Measurements from ENCODE around the gene THSD1. TPM values are rescaled to one million over a fixed set of nuclear protein-coding genes. Genes with fewer than 3 reads are reported as not detected.
A peak's percentile ranks its signal among the peaks of the same experiment; 100 is the strongest.

Gene THSD1
- polyA plus RNA-seq, 1 donor (not counting 4 experiments of a cell fraction or from before 2014, with no cell fraction given): 9.2 TPM

DNA sequence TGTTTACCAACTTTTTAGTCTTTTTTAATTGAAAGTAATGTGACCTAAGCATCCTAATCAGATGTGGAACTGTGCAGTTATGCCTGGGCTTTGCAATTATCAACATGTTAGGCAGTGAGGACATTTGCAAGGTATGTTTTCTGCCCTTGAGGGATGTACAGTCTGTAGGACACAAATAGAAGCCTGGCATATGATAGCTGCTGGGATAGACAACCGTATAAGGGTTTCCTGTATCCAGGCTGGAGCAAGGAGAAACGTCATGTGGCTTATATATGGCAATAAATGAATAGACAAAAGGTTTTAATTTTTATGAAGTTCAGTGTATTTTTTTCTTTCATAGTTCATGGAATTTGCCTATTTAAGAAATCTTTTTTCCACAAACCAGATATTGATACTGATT lies 46.5 kb upstream of the THSD1 start:
- no peak for FAIRE-seq
- dilution Hi-C loops (cut with MboI; ENCODE audit: extremely low pct_ligation_motif_present, low sequenced_read_pairs): no loop called here

DNA sequence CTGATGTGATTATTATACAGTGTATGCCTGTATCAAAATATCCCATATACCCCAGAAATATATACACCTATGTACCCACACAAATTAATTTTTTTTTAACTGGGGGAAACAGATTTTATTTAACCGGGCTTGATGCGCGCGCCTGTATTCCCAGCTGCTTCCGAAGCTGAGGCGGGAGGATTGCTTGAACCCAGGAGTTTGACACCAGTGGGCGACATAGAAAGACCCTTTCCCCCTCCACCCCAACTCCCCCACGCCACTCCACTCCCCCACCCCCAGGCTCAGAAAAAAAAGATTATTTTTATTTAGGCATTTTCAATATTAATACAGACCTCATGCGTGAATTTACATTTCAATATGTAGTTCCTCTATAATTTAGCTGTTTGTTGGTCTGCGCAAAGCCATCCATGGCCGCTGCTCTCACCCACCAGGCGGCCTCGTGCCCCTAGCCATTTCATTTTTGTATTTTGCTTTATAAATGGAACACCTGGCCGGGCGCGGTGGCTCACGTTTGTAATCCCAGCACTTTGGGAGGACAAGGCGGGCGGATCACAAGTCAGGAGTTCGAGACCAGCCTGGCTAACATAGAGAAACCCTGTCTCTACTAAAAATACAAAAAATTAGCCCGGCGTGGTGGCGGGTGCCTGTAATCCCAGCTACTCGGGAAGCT lies 45.3 kb upstream of the THSD1 start:
- TF ChIP-seq, protein P1, sequence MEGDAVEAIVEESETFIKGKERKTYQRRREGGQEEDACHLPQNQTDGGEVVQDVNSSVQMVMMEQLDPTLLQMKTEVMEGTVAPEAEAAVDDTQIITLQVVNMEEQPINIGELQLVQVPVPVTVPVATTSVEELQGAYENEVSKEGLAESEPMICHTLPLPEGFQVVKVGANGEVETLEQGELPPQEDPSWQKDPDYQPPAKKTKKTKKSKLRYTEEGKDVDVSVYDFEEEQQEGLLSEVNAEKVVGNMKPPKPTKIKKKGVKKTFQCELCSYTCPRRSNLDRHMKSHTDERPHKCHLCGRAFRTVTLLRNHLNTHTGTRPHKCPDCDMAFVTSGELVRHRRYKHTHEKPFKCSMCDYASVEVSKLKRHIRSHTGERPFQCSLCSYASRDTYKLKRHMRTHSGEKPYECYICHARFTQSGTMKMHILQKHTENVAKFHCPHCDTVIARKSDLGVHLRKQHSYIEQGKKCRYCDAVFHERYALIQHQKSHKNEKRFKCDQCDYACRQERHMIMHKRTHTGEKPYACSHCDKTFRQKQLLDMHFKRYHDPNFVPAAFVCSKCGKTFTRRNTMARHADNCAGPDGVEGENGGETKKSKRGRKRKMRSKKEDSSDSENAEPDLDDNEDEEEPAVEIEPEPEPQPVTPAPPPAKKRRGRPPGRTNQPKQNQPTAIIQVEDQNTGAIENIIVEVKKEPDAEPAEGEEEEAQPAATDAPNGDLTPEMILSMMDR (optimal IDR thresholded peaks at IDR 0.05 in 1 of 3, IDR thresholded peaks at IDR 0.05 in 1 of 3, conservative IDR thresholded peaks at IDR 0.05 in 1 of 3; ENCODE audit: extremely low read depth in 1 of 3, insufficient read depth in 2 of 3, low read length in 3 of 3): no peak
- no peak for TF ChIP-seq EZH2 (IDR thresholded peaks at IDR 0.05; ENCODE audit: low read length)
- Histone ChIP-seq H3K4me3 (ENCODE audit: control insufficient read depth in 2 of 3, extremely low read depth in 1 of 3, insufficient read depth in 2 of 3, low read depth in 1 of 3, low read length in 3 of 3) (no peak overlapping the region), H3K4me1 (ENCODE audit: control insufficient read depth, extremely low read depth, insufficient read depth, low read length) (peaks cover 44% of the 10 kb centered on the region), H3K36me3 (ENCODE audit: control insufficient read depth in 2 of 2, extremely low read depth in 1 of 2, insufficient read depth in 2 of 2, low read length in 2 of 2) (no peaks in the 10 kb centered on the region), H3K27ac (ENCODE audit: control insufficient read depth, insufficient read depth, low read length) (no peak overlapping the region), H4K20me1 (ENCODE audit: control insufficient read depth, extremely low read depth, insufficient read depth, low read length) (no peaks in the 10 kb centered on the region), H3K4me2 (ENCODE audit: control insufficient read depth, extremely low read depth, insufficient read depth, low read depth, low read length) (peak overlapping the region; percentile 79), H3K9me1 (ENCODE audit: control insufficient read depth, extremely low read depth, insufficient read depth, low read length) (no peaks in the 10 kb centered on the region), H3K79me2 (ENCODE audit: control insufficient read depth, insufficient read depth, low read length) (peaks cover 37% of the 10 kb centered on the region), H3K9ac (ENCODE audit: control insufficient read depth, extremely low read depth, insufficient read depth, low read length) (no peak overlapping the region), H2AFZ (ENCODE audit: control insufficient read depth, low read length) (no peak overlapping the region), H3K27me3 (ENCODE audit: control insufficient read depth, extremely low read depth, insufficient read depth, low read length) (no peaks in the 10 kb centered on the region), H3K9me3 (ENCODE audit: control insufficient read depth, low read depth, low read length) (no peaks in the 10 kb centered on the region)
- no peak for DNase-seq (ENCODE audit: low read depth, low spot score)
- no peak for FAIRE-seq
- dilution Hi-C loops (cut with MboI; ENCODE audit: extremely low pct_ligation_motif_present, low sequenced_read_pairs): no loop called here

More for the DNA sequence above, 46.5 kb upstream of the THSD1 start:
- H3K27me3 ChIP-seq (ENCODE audit: control insufficient read depth, extremely low read depth, insufficient read depth, low read length): no peaks in the 10 kb centered on the region
- peaks cover 41% of the 10 kb centered on the region for H3K79me2 ChIP-seq (ENCODE audit: control insufficient read depth, insufficient read depth, low read length)
- DNase-seq (ENCODE audit: low read depth, low spot score): no peak
- H3K36me3 ChIP-seq (ENCODE audit: control insufficient read depth in 2 of 2, extremely low read depth in 1 of 2, insufficient read depth in 2 of 2, low read length in 2 of 2): no peaks in the 10 kb centered on the region
- H4K20me1 ChIP-seq (ENCODE audit: control insufficient read depth, extremely low read depth, insufficient read depth, low read length): no peaks in the 10 kb centered on the region
- no peak overlapping the region for H3K4me3 ChIP-seq (ENCODE audit: control insufficient read depth in 2 of 3, extremely low read depth in 1 of 3, insufficient read depth in 2 of 3, low read depth in 1 of 3, low read length in 3 of 3)
- TF ChIP-seq EZH2 (IDR thresholded peaks at IDR 0.05; ENCODE audit: low read length): no peak
- TF ChIP-seq, protein P1 (optimal IDR thresholded peaks at IDR 0.05 in 1 of 3, IDR thresholded peaks at IDR 0.05 in 1 of 3, conservative IDR thresholded peaks at IDR 0.05 in 1 of 3; ENCODE audit: extremely low read depth in 1 of 3, insufficient read depth in 2 of 3, low read length in 3 of 3): no peak
- peaks cover 44% of the 10 kb centered on the region for H3K4me1 ChIP-seq (ENCODE audit: control insufficient read depth, extremely low read depth, insufficient read depth, low read length)
- H3K9ac ChIP-seq (ENCODE audit: control insufficient read depth, extremely low read depth, insufficient read depth, low read length): no peak overlapping the region
- no peak overlapping the region for H2AFZ ChIP-seq (ENCODE audit: control insufficient read depth, low read length)
- H3K27ac ChIP-seq (ENCODE audit: control insufficient read depth, insufficient read depth, low read length): no peak overlapping the region
- H3K9me1 ChIP-seq (ENCODE audit: control insufficient read depth, extremely low read depth, insufficient read depth, low read length): no peaks in the 10 kb centered on the region
- H3K9me3 ChIP-seq (ENCODE audit: control insufficient read depth, low read depth, low read length): no peaks in the 10 kb centered on the region
- no peak overlapping the region for H3K4me2 ChIP-seq (ENCODE audit: control insufficient read depth, extremely low read depth, insufficient read depth, low read depth, low read length)
